ENCODE measurements around the gene CTBP1.

CTBP1 gene

DNA sequence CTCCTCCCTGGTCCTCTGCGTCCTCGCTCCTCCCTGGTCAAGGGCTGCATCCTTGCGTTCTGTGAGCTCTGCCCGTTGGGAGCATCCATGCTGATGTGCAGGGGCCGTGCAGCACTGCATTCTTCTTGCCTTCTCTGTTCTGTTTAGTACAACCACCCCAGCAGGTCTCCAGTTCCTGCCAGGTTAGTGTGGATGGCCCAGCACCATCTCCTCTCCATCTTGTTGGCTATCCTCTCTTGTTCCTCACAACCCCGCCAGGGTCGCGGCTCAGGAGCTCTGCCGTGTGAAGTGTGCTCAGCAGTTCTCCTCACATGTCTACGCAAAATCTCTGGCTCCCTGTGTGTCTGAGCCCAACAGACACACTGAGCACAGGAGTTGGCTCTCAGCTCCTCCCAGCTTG is 30.3 kb upstream of the CTBP1 start:
- Histone ChIP-seq H3K4me1 (ENCODE audit: control insufficient read depth, insufficient read depth, low read length) (no peaks in the 10 kb centered on the region), H3K36me3 (ENCODE audit: control insufficient read depth, insufficient read depth, low read length) (no peaks in the 10 kb centered on the region), H3K4me3 (ENCODE audit: low read depth, low read length) (no peak overlapping the region), H3K9me3 (ENCODE audit: control insufficient read depth, insufficient read depth, low read length) (peaks cover 11% of the 10 kb centered on the region), H3K9ac (ENCODE audit: low read depth, low read length) (no peak overlapping the region), H3K27ac (ENCODE audit: low read depth, low read length) (no peak overlapping the region), H3K27me3 (ENCODE audit: control insufficient read depth, insufficient read depth, low read length) (no peaks in the 10 kb centered on the region)

DNA sequence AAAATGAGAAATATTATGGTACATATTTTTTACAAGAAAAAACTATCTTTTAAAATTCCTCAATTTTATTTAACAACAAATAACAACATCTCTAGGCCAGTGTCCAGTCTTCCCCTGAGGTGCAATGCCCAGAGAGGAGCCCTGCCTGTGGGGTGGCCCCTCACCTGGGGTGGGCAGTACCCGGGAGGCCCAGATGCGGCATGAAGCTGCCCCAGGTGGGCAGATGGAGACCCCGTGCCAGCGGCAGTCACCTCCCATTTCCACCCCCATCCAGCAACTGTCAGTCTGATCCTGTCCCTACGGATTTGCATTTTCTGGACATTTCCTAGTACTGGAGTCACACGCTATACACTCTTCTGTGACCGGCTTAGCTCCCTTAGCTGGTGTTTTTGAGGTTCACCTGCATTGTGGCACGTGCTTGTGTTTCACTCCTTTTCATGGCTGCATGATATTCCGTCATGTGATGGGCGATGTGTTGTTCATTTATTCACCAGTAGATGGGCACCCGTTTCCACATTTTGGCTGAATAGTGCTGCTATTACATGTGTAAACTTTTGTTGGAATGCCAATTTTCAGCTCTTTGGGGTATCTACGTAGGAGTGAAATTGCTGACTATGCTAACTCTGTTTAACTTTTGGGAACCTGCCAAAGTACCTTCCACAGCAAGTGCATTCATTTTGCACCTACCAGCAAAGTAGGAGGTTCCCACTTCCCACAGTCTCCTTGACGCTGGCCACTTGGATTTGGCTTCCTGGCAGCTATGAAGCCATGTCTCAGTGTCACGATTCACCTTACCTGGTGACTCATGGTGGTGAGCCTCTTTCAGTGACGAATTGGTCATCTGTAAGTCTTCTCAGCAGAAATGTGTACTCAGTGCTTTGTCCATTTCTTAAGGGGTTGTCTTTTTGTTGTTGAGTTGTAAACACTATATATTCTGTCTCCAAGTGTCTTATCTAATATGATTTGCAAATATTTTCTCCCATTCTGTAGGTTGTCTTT is 29.0 kb upstream of the CTBP1 start:
- Histone ChIP-seq H3K27me3 (ENCODE audit: control insufficient read depth, insufficient read depth, low read length) (no peaks in the 10 kb centered on the region), H3K4me3 (ENCODE audit: low read depth, low read length) (no peak overlapping the region), H3K9me3 (ENCODE audit: control insufficient read depth, insufficient read depth, low read length) (peaks cover 11% of the 10 kb centered on the region), H3K36me3 (ENCODE audit: control insufficient read depth, insufficient read depth, low read length) (no peaks in the 10 kb centered on the region), H3K9ac (ENCODE audit: low read depth, low read length) (no peak overlapping the region), H3K4me1 (ENCODE audit: control insufficient read depth, insufficient read depth, low read length) (no peaks in the 10 kb centered on the region), H3K27ac (ENCODE audit: low read depth, low read length) (no peak overlapping the region)

DNA sequence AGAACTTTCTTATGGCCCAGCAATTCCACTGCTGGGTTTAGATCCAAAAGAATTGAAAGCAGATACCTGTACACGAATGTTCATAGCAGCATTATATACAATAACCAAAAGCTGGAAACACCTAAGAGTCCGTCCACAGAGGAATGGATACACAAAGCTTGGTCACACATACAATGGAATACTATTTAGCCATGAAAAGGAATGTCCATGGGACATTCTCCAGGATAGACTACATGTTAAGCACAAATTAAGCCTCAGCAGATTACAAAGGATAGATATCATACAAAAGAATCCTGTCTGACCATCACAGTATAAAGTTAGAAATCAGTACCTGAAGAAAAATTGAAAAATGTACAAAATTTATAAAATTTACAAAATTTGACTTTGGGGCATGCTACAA is 28.1 kb upstream of the CTBP1 start:
- Histone ChIP-seq H3K4me1 (ENCODE audit: control insufficient read depth, insufficient read depth, low read length) (no peaks in the 10 kb centered on the region), H3K9ac (ENCODE audit: low read depth, low read length) (no peak overlapping the region)

DNA sequence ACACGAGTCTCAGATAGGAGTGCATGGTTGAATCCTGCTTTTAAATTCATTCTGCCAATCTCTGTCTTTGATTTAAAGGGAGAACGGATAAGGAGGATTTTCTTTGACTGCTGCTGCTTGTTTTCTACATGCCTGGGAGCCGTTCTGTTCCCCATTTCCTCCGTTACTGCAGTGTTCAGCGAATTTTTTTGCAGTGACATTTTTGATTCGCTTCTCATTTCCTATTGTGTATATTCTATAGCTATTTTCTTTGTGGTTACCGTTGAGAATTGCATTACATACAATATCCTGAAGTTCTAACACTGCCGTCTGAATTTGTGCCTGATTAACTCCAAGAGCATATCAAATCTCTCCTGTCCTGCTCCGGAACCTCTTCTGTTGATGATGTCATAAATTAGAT is 25.9 kb upstream of the CTBP1 start:
- no peaks in the 10 kb centered on the region for H3K4me1 ChIP-seq (ENCODE audit: control insufficient read depth, insufficient read depth, low read length)
- no peak overlapping the region for H3K9ac ChIP-seq (ENCODE audit: low read depth, low read length)
- peaks cover 12% of the 10 kb centered on the region for H3K9me3 ChIP-seq (ENCODE audit: control insufficient read depth, insufficient read depth, low read length)
- no peaks in the 10 kb centered on the region for H3K27me3 ChIP-seq (ENCODE audit: control insufficient read depth, insufficient read depth, low read length)
- H3K27ac ChIP-seq (ENCODE audit: low read depth, low read length) = no peak overlapping the region
- no peak overlapping the region for H3K4me3 ChIP-seq (ENCODE audit: low read depth, low read length)
- no peaks in the 10 kb centered on the region for H3K36me3 ChIP-seq (ENCODE audit: control insufficient read depth, insufficient read depth, low read length)

More for the DNA sequence above, 28.1 kb upstream of the CTBP1 start:
- Histone ChIP-seq H3K4me3 (ENCODE audit: low read depth, low read length) (no peak overlapping the region), H3K36me3 (ENCODE audit: control insufficient read depth, insufficient read depth, low read length) (no peaks in the 10 kb centered on the region), H3K27ac (ENCODE audit: low read depth, low read length) (no peak overlapping the region), H3K27me3 (ENCODE audit: control insufficient read depth, insufficient read depth, low read length) (no peaks in the 10 kb centered on the region), H3K9me3 (ENCODE audit: control insufficient read depth, insufficient read depth, low read length) (peaks cover 11% of the 10 kb centered on the region)

DNA sequence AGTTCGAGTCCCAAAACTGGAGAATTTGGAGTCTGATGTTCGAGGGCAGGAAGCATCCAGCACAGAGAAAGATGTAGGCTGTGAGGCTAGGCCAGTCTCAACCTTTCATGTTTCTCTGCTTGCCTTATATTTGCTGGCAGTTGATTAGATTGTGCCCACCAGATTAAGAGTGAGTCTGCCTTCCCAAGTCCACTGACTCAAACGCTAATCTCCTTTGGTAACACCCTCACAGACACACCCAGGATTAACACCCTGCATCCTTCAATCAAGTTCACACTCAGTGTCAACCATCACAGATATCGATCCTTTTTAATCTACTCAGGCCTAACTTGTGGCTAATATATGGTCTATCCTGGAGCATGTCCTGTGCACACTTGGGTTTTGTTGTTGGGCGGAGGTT is 22.8 kb upstream of the CTBP1 start:
- no peak overlapping the region for H3K27ac ChIP-seq (ENCODE audit: low read depth, low read length)

DNA sequence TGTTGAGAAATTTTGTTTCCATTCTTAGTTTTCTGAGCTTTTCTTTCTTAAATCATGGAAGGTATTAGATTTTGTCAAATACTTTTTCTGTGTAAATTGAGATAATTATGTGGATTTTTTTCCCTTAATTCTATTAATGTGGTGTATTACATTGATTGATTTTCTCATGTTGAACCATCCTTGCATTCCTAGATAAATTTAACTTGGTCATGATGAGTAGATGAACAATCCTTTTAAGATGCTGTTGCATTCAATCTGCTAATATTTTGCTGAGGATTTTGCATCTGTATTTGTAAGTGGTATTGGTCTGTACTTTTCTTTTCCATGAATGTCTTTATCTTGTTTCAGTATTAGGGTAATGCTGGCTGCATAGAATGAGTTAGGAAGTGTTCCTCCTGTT is 20.3 kb upstream of the CTBP1 start:
- H3K27ac ChIP-seq (ENCODE audit: low read depth, low read length) = no peak overlapping the region
- H3K27me3 ChIP-seq (ENCODE audit: control insufficient read depth, insufficient read depth, low read length) = no peaks in the 10 kb centered on the region
- no peaks in the 10 kb centered on the region for H3K4me1 ChIP-seq (ENCODE audit: control insufficient read depth, insufficient read depth, low read length)
- H3K36me3 ChIP-seq (ENCODE audit: control insufficient read depth, insufficient read depth, low read length) = no peaks in the 10 kb centered on the region
- peaks cover 6% of the 10 kb centered on the region for H3K9me3 ChIP-seq (ENCODE audit: control insufficient read depth, insufficient read depth, low read length)
- H3K9ac ChIP-seq (ENCODE audit: low read depth, low read length) = no peak overlapping the region
- no peak overlapping the region for H3K4me3 ChIP-seq (ENCODE audit: low read depth, low read length)

More for the DNA sequence above, 22.8 kb upstream of the CTBP1 start:
- H3K36me3 ChIP-seq (ENCODE audit: control insufficient read depth, insufficient read depth, low read length) = no peaks in the 10 kb centered on the region
- peaks cover 7% of the 10 kb centered on the region for H3K9me3 ChIP-seq (ENCODE audit: control insufficient read depth, insufficient read depth, low read length)
- no peaks in the 10 kb centered on the region for H3K4me1 ChIP-seq (ENCODE audit: control insufficient read depth, insufficient read depth, low read length)
- no peak overlapping the region for H3K9ac ChIP-seq (ENCODE audit: low read depth, low read length)
- no peak overlapping the region for H3K4me3 ChIP-seq (ENCODE audit: low read depth, low read length)
- no peaks in the 10 kb centered on the region for H3K27me3 ChIP-seq (ENCODE audit: control insufficient read depth, insufficient read depth, low read length)

DNA sequence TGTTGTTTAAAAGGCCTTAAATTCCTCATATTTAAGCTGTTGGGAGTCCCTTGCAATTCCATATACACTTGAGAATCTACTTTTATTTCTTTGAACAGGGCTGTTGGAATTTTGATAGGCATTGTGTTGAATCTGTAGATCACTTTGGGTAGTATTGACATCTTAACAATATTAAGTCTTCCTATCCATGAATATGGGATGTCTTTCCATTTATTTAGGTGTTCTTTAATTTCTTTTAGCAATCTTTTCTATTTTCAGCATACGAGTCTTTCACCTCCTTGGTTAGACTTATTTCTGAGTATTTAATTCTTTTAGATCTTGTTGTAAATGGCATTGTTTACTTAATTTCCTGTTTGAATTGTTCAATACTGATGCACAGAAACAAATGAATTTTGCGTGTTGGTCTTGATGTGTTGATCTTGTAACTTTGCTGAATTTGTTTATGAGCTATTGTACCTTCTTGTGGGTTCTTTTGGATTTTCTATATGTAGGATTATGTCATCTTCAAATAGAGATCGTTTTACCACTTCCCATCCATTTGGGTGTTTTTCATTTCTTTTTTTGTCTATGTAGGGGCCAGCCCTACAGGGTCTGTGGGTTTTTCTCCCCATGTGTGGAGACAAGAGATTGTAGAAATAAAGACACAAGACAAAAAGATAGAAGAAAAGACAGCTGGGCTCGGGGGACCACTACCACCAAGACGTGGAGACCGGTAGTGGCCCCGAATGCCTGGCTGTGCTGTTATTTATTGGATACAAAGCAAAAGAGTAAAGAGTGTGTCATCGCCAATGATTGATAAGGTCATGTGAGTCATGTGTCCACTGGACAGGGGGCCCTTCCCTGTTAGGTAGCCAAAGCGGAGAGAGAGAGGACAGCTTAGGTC is 18.2 kb upstream of the CTBP1 start:
- Histone ChIP-seq H3K36me3 (ENCODE audit: control insufficient read depth, insufficient read depth, low read length) (no peaks in the 10 kb centered on the region), H3K27ac (ENCODE audit: low read depth, low read length) (no peak overlapping the region), H3K4me3 (ENCODE audit: low read depth, low read length) (no peak overlapping the region; the same call in 1 of the 2 replicates), H3K9ac (ENCODE audit: low read depth, low read length) (no peak overlapping the region), H3K4me1 (ENCODE audit: control insufficient read depth, insufficient read depth, low read length) (no peaks in the 10 kb centered on the region), H3K9me3 (ENCODE audit: control insufficient read depth, insufficient read depth, low read length) (peaks cover 6% of the 10 kb centered on the region), H3K27me3 (ENCODE audit: control insufficient read depth, insufficient read depth, low read length) (no peaks in the 10 kb centered on the region)

DNA sequence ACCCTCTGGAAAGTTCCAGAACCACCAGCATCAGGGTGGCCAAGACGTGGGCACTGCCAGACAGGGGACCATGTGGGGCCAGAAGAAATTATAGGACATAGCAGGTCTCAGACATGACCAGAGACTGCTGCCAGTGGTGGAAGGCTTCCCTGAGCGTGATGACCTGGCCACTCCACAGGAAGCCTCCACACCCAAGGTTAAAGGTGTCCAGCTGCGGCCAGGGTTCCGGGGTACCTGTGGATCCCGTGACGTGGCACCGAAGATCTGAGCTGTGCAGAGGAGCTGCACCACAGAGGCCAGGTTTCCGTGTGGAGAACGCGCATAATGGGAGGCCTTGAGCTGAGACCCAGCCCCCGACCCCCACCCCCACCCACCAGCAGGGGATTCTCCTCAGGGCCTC is 16.4 kb upstream of the CTBP1 start:
- Histone ChIP-seq H3K27me3 (ENCODE audit: control insufficient read depth, insufficient read depth, low read length) (no peaks in the 10 kb centered on the region), H3K36me3 (ENCODE audit: control insufficient read depth, insufficient read depth, low read length) (no peaks in the 10 kb centered on the region), H3K4me3 (ENCODE audit: low read depth, low read length) (no peak overlapping the region), H3K4me1 (ENCODE audit: control insufficient read depth, insufficient read depth, low read length) (no peaks in the 10 kb centered on the region), H3K27ac (ENCODE audit: low read depth, low read length) (no peak overlapping the region), H3K9ac (ENCODE audit: low read depth, low read length) (no peak overlapping the region), H3K9me3 (ENCODE audit: control insufficient read depth, insufficient read depth, low read length) (peaks cover 4% of the 10 kb centered on the region; the same call in 1 of the 2 replicates)

DNA sequence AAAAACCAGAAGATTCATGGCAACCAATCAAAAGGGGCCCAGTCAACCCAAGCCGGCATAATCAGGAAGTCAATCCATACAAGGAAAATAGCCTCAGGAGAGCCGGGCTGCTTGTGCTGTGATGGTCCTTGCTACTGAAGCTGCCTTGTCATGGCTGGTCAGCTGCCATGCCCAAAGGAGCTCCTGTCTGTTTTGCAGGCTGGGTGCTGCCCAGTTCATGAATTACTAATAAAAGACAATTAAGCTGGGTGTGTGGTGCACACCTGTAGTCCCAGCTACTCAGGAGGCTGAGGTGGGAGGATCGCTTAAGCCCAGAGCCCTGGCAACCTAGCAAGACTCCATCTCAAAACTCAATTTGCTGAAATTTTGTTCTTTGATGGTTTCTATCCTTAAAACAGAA is 16.0 kb upstream of the CTBP1 start:
- Histone ChIP-seq H3K27me3 (ENCODE audit: control insufficient read depth, insufficient read depth, low read length) (no peaks in the 10 kb centered on the region), H3K27ac (ENCODE audit: low read depth, low read length) (no peak overlapping the region), H3K9me3 (ENCODE audit: control insufficient read depth, insufficient read depth, low read length) (peaks cover 4% of the 10 kb centered on the region; the same call in 1 of the 2 replicates), H3K36me3 (ENCODE audit: control insufficient read depth, insufficient read depth, low read length) (no peaks in the 10 kb centered on the region), H3K4me3 (ENCODE audit: low read depth, low read length) (no peak overlapping the region), H3K9ac (ENCODE audit: low read depth, low read length) (no peak overlapping the region), H3K4me1 (ENCODE audit: control insufficient read depth, insufficient read depth, low read length) (no peaks in the 10 kb centered on the region)

DNA sequence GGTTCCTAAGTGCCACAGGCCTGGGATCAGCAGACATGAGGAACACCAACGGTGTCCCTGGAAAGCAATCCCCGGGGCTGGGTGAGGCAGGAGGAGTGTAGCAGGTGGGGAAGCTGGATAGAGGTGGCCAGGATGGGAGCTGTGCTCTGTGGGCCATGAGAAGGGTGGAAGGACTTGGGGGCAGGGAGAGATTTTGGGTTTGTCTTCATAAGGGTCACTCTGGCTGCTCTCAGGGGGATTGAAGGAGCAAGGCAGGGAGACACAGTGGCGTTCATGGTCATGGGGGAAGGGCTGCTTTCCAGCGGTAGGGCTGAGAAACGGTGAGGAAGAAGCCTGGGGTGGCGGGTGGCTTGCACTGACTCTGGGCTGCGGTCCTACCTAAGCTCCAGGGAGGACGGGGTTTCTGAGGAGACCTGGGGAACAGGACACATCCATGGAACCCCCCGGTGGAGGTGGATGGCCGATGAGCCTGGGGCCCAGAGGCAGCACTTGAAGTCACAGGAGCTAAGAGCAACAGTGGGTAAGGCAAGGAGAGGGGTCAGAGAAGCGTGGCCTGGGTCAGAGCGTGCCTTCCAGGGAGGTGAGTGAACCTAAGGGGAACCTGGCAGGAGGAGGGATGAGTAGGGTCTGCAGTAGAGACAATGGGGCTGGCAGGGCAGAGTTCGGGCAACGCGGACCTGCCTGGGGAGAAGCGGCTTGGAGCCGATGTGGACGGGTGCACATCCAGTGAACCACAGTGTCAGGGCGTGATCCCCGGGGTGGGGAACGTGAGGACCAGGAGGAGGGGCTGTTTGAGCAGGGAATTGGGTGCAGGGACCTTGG is 12.4 kb upstream of the CTBP1 start:
- Histone ChIP-seq H3K27me3 (ENCODE audit: control insufficient read depth, insufficient read depth, low read length) (no peaks in the 10 kb centered on the region), H3K27ac (ENCODE audit: low read depth, low read length) (no peak overlapping the region), H3K4me3 (ENCODE audit: low read depth, low read length) (no peak overlapping the region), H3K9me3 (ENCODE audit: control insufficient read depth, insufficient read depth, low read length) (peaks cover 2% of the 10 kb centered on the region; the same call in 1 of the 2 replicates), H3K4me1 (ENCODE audit: control insufficient read depth, insufficient read depth, low read length) (no peaks in the 10 kb centered on the region), H3K36me3 (ENCODE audit: control insufficient read depth, insufficient read depth, low read length) (no peaks in the 10 kb centered on the region), H3K9ac (ENCODE audit: low read depth, low read length) (no peak overlapping the region)

All from HUES48 (cell line).